Activated CD8-positive, alpha-beta memory T cell treated with anti-CD3 and anti-CD28 coated beads for 24 hours (primary cell): ENCODE data around the gene RBM6.
"Not testable (repeated sequence)": the region's sequence is repeated elsewhere in the genome, so short reads cannot be mapped to it uniquely, and the experiment has no call there.

Experiments used
- DNase-seq: peaks from one replicate; pipeline ENCODE4 v3.0.0-alpha.2; 2020

RBM6 gene, protein sequence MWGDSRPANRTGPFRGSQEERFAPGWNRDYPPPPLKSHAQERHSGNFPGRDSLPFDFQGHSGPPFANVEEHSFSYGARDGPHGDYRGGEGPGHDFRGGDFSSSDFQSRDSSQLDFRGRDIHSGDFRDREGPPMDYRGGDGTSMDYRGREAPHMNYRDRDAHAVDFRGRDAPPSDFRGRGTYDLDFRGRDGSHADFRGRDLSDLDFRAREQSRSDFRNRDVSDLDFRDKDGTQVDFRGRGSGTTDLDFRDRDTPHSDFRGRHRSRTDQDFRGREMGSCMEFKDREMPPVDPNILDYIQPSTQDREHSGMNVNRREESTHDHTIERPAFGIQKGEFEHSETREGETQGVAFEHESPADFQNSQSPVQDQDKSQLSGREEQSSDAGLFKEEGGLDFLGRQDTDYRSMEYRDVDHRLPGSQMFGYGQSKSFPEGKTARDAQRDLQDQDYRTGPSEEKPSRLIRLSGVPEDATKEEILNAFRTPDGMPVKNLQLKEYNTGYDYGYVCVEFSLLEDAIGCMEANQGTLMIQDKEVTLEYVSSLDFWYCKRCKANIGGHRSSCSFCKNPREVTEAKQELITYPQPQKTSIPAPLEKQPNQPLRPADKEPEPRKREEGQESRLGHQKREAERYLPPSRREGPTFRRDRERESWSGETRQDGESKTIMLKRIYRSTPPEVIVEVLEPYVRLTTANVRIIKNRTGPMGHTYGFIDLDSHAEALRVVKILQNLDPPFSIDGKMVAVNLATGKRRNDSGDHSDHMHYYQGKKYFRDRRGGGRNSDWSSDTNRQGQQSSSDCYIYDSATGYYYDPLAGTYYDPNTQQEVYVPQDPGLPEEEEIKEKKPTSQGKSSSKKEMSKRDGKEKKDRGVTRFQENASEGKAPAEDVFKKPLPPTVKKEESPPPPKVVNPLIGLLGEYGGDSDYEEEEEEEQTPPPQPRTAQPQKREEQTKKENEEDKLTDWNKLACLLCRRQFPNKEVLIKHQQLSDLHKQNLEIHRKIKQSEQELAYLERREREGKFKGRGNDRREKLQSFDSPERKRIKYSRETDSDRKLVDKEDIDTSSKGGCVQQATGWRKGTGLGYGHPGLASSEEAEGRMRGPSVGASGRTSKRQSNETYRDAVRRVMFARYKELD

DNA sequence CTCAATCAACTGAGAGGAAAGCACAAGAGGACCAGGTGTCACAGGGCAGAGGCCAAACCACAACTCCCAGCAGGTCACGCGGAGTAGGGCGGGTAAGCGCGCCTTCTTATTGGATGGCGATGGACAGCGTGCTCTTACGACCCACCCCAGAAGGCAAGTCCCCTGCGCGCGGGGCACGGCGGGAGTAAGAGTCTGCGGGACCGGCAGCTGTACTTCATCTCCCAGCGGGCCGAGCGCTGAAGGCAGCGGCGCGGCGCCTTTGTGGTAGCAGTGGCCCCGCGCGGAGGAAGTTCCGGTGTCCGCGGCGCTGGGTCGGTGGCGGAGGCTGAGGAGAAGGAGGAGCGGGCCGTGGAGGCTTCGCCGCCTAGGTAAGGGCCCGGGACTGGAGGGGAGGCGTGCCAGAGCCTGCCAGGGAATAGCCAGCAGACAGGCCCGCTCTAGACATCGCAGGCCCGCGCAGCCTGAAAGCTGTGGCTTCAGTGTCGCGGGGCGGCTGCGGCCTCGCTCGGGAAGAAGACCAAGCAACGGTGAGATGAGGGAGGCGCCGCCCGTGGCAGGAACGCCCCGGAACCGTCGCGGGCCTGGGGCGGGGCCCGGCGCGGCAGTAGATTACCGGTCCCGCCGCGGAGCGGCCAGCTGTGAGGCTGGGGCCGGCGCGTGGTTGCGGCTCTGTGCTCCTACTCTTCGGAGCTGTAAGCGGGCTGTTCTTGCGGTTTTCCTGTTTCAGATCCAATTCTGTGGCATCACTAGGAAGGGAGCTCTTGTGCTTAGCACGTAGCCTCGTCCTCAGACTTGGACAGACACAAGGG lies at the start of gene RBM6:
Gene RBM6 (plus strand): TSS at position 293 of the 809 bp plus-strand sequence. CDS start 22,492 bp downstream, outside the sequence.
- peak; percentile 96 for DNase-seq

GRCh38 chr3:49895791-49896190 lies 44.2 kb upstream of the RBM6 start:
- DNase-seq: no peak

DNA sequence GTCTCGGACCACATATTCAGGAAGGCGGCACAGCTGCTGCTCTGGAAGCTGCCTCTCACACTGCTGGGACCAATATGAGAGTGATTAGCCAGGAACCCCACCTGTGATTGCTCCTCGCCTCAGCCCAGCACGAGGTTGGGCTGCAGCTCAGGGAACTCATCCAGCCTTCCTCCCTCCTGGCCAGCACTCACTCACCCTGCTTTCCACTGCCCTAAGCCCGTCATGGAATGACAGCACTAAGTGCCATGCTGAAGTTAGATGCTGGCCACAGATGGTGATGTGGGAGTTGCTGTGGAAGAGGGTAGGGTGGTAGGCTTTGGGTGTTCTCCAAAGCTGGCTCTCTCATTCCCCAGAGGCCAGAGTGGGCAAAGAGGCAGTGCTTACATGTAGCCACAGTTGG lies 43.6 kb upstream of the RBM6 start:
- no peak for DNase-seq

DNA sequence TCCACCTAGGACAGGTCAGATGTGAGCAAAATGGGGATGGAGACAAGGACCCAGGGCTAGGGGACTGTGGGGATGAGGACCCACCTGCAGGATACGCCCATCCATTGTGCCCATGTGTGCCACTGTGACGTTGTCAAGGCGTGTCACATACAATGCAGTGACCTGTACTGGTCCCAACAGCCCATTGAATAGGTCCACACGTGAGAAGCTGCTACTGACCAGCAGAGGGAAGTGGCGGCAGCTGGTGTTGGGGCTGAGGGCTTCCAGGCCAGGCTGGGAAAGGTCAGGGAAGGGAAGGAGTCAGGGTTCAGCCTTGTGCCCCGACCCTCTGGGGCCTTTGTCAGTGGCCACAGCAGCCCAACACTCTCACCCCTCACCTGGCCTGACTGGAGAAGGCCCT lies 41.0 kb upstream of the RBM6 start:
- no peak for DNase-seq

DNA sequence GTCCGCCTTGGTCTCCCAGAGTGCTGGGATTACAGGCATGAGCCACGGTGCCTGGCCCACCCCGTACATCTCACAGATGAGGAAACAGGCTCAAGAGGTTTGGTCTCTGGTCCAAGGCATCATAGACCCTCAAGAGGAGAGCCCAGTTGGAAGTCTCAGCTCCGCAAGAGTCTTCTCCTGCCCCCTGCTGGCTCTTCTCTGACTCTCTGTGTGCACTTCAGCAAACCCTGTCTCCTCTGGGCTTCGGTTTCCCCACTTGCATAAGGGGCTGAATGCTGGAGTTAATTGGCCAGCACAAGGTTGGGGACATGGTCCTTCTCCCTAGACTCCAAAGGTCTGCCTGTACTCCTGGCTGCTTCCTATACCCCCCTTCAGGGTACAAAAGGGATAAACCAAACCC lies 40.1 kb upstream of the RBM6 start:
- DNase-seq: no peak

- DNase-seq: no peak
Observed at GRCh38 chr3:49900491-49901153, 39.3 kb upstream of the RBM6 start.

GRCh38 chr3:49901366-49902339 lies 38.3 kb upstream of the RBM6 start:
- no peak for DNase-seq

GRCh38 chr3:49902511-49903345 lies 37.2 kb upstream of the RBM6 start:
- no peak for DNase-seq

DNA sequence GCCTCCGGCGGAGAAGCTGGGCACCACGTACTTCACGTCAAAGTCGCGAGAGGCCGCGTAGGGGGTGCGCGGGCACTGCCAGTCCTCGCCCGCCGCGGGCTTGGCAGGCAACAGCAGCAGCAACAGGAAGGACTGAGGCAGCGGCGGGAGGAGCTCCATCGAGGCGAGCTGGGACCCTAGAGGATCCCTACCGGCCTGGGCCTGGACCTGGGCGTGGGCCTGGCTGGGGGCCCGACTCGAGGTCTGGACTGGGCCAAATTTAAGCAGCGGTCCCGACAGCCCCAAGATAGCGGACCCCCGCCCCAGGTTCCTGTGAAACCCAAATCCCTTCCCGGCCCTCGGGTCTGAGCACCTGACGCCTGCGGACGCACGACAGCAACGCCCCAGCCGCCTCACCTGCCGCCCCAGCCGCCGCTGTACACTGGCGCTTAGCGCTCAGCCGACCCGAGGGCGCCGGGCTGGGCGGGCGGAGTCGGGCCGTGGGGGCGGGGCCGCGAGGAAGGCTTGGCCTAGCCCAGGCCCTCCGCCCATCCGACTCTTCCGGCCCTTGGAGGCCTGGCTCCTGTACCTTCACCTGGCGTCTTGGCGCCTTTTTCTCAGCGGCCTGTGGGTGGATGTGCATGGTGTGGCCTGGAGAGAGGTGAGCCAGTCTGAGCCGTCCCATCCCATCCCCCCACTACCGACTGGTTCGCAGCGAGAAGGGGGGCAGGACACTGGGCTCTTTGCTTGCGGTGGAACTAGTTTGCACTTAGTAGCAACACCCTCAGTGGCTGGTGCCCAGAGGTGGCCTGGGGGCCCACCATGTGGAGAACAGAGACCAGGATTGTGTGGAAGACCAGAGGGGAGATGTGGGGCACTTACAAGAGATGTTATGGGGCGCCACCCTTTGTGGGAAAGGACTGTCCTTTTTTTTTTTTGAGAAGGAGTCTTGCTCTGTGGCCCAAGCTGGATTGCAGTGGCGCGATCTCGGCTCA lies 36.2 kb upstream of the RBM6 start, which contains the start of gene MST1R:
Gene MST1R (minus strand): TSS at position 423 of the 974 bp plus-strand sequence. CDS start 264 bp downstream, at position 159.
- peak; percentile 92 for DNase-seq

GRCh38 chr3:49904448-49904847 lies 35.5 kb upstream of the RBM6 start:
- DNase-seq: not testable (repeated sequence)

GRCh38 chr3:49906073-49906743 lies 33.7 kb upstream of the RBM6 start:
- DNase-seq: peak; percentile 72

DNA sequence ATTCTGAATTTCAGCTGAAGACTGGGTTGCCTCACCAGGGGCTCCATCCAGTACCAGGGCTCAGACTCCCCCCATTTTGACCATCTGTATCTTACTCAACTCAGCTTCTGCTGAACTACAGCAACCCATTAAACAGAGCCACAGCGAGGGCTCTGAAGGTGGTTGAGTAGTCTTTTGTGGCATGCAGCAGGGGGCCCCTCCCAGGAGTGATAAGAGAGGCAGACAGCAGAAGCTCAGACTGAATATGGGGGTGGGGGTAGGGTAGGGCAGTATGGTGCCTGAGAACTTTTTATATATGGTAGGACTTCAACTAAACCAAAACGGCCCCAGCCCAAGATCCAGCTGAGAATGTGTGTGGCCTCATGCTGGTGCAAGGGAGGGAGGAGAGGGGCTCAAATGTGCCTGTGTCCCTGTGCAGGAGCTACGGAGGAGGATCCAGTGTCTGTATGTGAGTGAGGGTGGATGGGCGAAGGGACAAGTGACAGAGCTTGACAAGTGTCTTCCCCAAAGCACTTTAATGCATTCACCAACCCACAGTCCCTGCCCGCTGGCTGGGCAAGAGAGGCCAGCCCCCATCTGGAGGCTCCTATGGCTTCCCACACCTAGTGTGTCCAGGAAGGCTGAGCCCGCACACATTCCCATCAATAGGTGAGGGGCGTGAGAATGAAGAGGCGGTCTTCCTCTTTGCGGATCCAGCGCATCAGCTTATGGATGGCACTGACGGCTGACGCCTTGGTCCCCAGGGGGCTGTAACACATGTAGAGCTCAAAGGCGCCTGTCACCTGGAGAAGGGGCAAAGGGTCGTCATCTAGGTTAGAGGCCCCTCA lies 31.4 kb upstream of the RBM6 start:
- no peak for DNase-seq

DNA sequence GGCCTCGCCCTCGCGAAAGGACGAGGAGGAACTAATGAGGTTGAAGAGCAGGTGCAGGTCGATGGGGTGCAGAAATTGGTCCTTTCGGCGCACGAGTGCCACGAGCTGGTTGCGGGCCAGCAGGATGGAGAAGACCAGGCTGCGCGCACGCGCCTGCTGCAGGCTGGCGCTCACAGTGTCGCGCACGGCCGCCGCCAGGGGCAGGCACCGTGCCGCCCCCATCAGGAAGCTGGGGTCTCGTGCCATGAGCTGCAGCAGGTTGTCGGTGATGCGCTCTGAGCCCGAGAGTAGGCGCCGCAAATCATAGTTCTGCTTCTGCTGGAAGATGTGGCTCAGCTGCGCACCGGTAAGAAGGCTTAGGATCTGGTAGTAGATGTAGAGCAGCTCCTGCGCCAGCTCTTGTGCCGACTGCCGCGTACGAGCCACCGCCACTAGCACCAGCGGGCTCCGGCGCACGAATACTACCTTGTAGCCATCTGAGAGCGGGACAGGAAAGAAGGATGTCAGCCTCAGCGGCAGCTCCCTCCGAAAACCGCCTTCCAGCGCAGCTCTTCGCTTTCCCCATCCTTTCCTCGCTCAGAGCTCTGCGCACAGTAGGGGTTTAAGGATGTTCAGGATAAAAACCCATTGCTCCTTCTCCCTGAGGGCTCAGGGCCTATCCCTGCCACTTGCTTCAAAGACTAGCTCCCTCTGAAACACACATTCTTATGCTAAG lies 29.4 kb upstream of the RBM6 start:
- DNase-seq: no peak

GRCh38 chr3:49911124-49911420 lies 28.9 kb upstream of the RBM6 start:
- no peak for DNase-seq

DNA sequence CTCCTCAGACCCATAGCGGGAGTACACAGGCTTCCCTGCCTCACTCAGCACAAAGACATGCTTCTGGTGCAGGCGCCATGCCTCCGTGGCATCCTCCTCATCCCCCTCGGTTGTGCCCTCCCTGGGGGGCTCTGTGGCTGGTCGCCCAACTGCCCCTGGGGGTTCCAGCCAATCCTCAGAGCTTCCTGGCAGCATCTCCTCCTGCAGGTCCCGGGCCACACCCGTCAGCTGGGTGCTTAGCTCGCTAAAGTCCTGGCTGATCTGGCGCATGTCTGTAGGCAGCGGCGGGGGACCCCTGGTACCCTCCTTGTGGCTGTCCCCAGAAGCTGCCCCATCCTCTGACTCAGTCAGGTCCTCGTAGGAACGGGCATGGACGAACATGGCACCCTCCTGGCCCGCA lies 28.3 kb upstream of the RBM6 start:
- DNase-seq: no peak

DNA sequence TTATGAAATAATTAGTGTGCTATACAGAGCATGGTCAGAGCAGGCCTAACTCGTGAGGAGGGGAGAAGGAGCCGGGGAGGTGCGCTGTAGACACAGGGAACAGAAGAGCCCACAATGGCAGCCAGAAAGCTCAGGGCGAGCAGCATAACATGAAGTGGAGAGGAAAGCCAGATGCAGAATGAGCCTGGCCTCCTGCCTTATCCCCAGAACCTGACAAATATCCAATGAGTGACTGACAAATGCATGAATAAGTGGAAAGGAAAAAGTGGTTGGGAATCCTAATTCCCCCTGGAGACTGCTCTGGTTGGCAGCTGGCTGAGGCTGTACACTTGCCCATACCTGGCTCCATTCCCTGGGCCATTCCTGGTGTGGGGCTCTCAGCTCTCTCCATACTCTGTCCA lies 27.1 kb upstream of the RBM6 start:
- no peak for DNase-seq
